ENCODE results near the gene CDH13.

GRCh38 chr16:82713778-82714177 lies 87.0 kb downstream of the CDH13 start:
- TF ChIP-seq BACH2 (CRISPR knock-in tag; IDR thresholded peaks at IDR 0.05; ENCODE audit: borderline replicate concordance) (no peak), CSDC2 (CRISPR knock-in tag; IDR thresholded peaks at IDR 0.05) (no peak), ARNTL (CRISPR knock-in tag; IDR thresholded peaks at IDR 0.05; ENCODE audit: borderline replicate concordance, low read depth) (no peak), ISL1 (CRISPR knock-in tag; IDR thresholded peaks at IDR 0.05) (no peak), ZFP3 (CRISPR knock-in tag; IDR thresholded peaks at IDR 0.05) (no peak), ZNF565 (CRISPR knock-in tag; conservative IDR thresholded peaks at IDR 0.05; ENCODE audit: low read depth) (no peak), TCF4 (CRISPR knock-in tag; IDR thresholded peaks at IDR 0.05; ENCODE audit: borderline replicate concordance) (no peak), PATZ1 (CRISPR knock-in tag; IDR thresholded peaks at IDR 0.05; ENCODE audit: borderline replicate concordance) (no peak), ZFP30 (CRISPR knock-in tag; IDR thresholded peaks at IDR 0.05) (no peak), CREB5 (CRISPR knock-in tag; IDR thresholded peaks at IDR 0.05; ENCODE audit: low read depth) (no peak)

Measured in SK-N-SH treated with all-trans-retinoic acid at 6 μM for 48 hours (cell line).